Liver (tissue), 3 donors: ENCODE results near the gene CIITA.

Experiments used
- FOXA2 ChIP-seq: IDR thresholded peaks from 2 replicates; pipeline ENCODE4 v1.6.1; 2016; ENCODE audit warnings: antibody characterized with exemption
- GABPA ChIP-seq, 2 donors: IDR thresholded peaks in 1 of 2; conservative IDR thresholded peaks in 1 of 2; 2 replicates each; pipeline ENCODE4 v1.6.1; 2016; ENCODE audit warnings: antibody characterized with exemption in 2 of 2, mild to moderate bottlenecking in 1 of 2, moderate library complexity in 1 of 2
- HNF4G ChIP-seq: IDR thresholded peaks from 2 replicates; pipeline ENCODE4 v1.6.1; 2016; ENCODE audit warnings: antibody characterized with exemption
- JUND ChIP-seq, 2 donors: IDR thresholded peaks; 2 replicates each; pipeline ENCODE4 v1.6.1; 2016; ENCODE audit warnings: antibody characterized with exemption in 2 of 2
- RAD21 ChIP-seq, 2 donors: IDR thresholded peaks; 2 replicates each; pipeline ENCODE4 v1.6.1; 2016; ENCODE audit warnings: antibody characterized with exemption in 2 of 2, mild to moderate bottlenecking in 2 of 2
- RXRA ChIP-seq, 2 donors: IDR thresholded peaks; 2 replicates each; pipeline ENCODE4 v1.6.1; 2017 to 2018; ENCODE audit warnings: antibody characterized with exemption in 2 of 2, mild to moderate bottlenecking in 1 of 2
- SP1 ChIP-seq: IDR thresholded peaks from 2 replicates; pipeline ENCODE4 v1.6.1; 2018; ENCODE audit warnings: antibody characterized with exemption, mild to moderate bottlenecking
- TAF1 ChIP-seq: conservative IDR thresholded peaks from 2 replicates; pipeline ENCODE4 v1.6.1; 2016; ENCODE audit warnings: antibody characterized with exemption, mild to moderate bottlenecking
- YY1 ChIP-seq: IDR thresholded peaks from 2 replicates; pipeline ENCODE4 v1.6.1; 2016; ENCODE audit warnings: antibody characterized with exemption, mild to moderate bottlenecking
- TF ChIP-seq, protein P1 (sequence below): fragments of 150-350 bp; IDR thresholded peaks from 2 replicates; pipeline ENCODE4 v1.5.1; 2017; ENCODE audit warnings: improper control_type of control experiment, low read depth, low read length; ENCODE audit not compliant: missing input control
- TF ChIP-seq, protein P2 (sequence below): IDR thresholded peaks from 2 replicates; pipeline ENCODE4 v1.6.1; 2016; ENCODE audit warnings: antibody characterized with exemption
- TF ChIP-seq, protein P3 (sequence below): IDR thresholded peaks from 2 replicates; pipeline ENCODE4 v1.6.1; 2016; ENCODE audit warnings: antibody characterized with exemption
- TF ChIP-seq, protein P4 (sequence below): IDR thresholded peaks from 2 replicates; pipeline ENCODE4 v1.6.1; 2016; ENCODE audit warnings: antibody characterized with exemption, mild to moderate bottlenecking
- donor health status: healthy.
- donor health status: healthy.

DNA sequence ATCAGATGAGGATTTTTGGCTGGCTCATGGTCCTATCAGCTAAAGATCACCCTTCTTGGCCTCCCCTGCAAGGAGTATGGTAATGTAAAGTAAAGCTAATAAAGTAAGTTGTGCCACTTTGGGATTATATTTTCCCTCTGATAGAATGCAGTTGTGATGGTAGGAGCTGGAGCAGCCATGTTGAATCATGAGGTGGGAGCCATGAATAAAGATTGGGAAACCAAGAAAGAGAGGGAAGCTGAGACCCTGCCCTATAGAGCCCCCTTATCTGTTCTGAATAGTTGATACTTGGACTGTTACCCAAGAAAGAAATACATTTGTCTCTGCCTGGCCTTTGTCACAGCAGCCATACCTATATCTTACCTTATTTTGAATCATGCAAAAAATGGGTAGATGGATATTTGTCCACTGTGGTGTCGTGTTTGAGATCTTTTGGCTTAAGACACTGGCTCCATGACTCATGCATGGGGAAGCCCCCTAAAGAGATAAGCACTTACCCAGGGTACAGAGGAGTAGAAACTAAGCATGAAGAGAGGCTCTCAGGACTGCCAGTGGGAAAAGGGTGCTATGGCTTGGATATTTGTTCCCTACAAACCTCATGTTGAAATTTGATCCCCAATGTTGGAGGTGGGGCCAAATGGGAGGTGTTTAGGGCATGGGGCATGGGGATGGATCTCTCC is 40.7 kb upstream of the CIITA start:
- TF ChIP-seq, protein P1, sequence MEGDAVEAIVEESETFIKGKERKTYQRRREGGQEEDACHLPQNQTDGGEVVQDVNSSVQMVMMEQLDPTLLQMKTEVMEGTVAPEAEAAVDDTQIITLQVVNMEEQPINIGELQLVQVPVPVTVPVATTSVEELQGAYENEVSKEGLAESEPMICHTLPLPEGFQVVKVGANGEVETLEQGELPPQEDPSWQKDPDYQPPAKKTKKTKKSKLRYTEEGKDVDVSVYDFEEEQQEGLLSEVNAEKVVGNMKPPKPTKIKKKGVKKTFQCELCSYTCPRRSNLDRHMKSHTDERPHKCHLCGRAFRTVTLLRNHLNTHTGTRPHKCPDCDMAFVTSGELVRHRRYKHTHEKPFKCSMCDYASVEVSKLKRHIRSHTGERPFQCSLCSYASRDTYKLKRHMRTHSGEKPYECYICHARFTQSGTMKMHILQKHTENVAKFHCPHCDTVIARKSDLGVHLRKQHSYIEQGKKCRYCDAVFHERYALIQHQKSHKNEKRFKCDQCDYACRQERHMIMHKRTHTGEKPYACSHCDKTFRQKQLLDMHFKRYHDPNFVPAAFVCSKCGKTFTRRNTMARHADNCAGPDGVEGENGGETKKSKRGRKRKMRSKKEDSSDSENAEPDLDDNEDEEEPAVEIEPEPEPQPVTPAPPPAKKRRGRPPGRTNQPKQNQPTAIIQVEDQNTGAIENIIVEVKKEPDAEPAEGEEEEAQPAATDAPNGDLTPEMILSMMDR: no peak
- TF ChIP-seq TAF1 (no peak), GABPA (IDR thresholded peaks at IDR 0.05 in 1 of 2, conservative IDR thresholded peaks at IDR 0.05 in 1 of 2) (no peak), SP1 (no peak), YY1 (no peak), HNF4G (no peak), RAD21 (IDR thresholded peaks at IDR 0.05) (no peak), JUND (IDR thresholded peaks at IDR 0.05) (no peak), FOXA2 (no peak), RXRA (IDR thresholded peaks at IDR 0.05) (no peak)
- TF ChIP-seq, protein P2, sequence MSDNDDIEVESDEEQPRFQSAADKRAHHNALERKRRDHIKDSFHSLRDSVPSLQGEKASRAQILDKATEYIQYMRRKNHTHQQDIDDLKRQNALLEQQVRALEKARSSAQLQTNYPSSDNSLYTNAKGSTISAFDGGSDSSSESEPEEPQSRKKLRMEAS: no peak
- TF ChIP-seq, protein P3, sequence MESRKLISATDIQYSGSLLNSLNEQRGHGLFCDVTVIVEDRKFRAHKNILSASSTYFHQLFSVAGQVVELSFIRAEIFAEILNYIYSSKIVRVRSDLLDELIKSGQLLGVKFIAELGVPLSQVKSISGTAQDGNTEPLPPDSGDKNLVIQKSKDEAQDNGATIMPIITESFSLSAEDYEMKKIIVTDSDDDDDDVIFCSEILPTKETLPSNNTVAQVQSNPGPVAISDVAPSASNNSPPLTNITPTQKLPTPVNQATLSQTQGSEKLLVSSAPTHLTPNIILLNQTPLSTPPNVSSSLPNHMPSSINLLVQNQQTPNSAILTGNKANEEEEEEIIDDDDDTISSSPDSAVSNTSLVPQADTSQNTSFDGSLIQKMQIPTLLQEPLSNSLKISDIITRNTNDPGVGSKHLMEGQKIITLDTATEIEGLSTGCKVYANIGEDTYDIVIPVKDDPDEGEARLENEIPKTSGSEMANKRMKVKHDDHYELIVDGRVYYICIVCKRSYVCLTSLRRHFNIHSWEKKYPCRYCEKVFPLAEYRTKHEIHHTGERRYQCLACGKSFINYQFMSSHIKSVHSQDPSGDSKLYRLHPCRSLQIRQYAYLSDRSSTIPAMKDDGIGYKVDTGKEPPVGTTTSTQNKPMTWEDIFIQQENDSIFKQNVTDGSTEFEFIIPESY: no peak
- TF ChIP-seq, protein P4, sequence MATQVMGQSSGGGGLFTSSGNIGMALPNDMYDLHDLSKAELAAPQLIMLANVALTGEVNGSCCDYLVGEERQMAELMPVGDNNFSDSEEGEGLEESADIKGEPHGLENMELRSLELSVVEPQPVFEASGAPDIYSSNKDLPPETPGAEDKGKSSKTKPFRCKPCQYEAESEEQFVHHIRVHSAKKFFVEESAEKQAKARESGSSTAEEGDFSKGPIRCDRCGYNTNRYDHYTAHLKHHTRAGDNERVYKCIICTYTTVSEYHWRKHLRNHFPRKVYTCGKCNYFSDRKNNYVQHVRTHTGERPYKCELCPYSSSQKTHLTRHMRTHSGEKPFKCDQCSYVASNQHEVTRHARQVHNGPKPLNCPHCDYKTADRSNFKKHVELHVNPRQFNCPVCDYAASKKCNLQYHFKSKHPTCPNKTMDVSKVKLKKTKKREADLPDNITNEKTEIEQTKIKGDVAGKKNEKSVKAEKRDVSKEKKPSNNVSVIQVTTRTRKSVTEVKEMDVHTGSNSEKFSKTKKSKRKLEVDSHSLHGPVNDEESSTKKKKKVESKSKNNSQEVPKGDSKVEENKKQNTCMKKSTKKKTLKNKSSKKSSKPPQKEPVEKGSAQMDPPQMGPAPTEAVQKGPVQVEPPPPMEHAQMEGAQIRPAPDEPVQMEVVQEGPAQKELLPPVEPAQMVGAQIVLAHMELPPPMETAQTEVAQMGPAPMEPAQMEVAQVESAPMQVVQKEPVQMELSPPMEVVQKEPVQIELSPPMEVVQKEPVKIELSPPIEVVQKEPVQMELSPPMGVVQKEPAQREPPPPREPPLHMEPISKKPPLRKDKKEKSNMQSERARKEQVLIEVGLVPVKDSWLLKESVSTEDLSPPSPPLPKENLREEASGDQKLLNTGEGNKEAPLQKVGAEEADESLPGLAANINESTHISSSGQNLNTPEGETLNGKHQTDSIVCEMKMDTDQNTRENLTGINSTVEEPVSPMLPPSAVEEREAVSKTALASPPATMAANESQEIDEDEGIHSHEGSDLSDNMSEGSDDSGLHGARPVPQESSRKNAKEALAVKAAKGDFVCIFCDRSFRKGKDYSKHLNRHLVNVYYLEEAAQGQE: no peak
